ENCODE measurements around the gene PITPNM1.

DNA sequence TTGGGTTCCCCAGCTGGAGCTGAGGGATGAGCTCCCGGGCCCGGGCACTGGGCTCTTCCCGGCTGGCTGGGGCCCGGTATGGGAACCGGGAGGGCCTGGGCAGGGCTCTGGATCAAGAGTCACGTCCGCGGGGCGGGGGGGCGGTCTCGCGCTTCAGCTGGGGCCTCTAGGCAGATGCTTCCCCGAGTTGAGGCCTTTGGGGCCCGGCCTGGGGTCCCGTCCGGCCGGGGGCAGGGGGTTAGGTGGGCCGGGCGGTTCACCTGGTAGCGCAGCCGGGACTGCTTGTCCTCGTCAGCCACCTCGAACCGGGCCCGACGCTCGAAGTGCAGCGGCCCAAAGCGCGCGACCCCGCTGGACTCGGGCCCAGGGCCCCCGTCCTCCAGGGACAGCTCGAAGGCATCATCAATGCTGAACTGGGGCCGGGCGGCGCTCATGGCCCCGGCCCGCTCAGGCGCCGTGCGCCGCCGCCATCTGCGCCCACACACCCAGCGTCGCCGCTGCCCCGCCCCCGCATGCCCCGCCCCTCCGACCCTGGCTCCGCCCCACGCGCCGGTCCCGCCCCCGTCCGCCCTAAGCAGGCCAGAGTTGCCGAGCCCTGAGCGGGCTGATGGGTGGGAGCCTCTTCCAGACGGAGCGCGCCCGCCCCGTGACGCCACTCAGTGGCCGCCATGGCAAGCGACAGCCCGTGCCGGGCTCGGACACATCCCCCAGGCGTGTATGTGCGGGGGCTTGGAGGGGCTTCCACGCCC, 36.2 kb downstream of the PITPNM1 start, which contains the start of gene TMEM134:
- TF ChIP-seq, protein P1, sequence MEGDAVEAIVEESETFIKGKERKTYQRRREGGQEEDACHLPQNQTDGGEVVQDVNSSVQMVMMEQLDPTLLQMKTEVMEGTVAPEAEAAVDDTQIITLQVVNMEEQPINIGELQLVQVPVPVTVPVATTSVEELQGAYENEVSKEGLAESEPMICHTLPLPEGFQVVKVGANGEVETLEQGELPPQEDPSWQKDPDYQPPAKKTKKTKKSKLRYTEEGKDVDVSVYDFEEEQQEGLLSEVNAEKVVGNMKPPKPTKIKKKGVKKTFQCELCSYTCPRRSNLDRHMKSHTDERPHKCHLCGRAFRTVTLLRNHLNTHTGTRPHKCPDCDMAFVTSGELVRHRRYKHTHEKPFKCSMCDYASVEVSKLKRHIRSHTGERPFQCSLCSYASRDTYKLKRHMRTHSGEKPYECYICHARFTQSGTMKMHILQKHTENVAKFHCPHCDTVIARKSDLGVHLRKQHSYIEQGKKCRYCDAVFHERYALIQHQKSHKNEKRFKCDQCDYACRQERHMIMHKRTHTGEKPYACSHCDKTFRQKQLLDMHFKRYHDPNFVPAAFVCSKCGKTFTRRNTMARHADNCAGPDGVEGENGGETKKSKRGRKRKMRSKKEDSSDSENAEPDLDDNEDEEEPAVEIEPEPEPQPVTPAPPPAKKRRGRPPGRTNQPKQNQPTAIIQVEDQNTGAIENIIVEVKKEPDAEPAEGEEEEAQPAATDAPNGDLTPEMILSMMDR (IDR thresholded peaks at IDR 0.05), result peak in 1 of 4 experiments; percentile 41
- no peak for TF ChIP-seq EP300 (IDR thresholded peaks at IDR 0.05)
- TF ChIP-seq POLR2A (IDR thresholded peaks at IDR 0.05), result peak; percentile 74 to 86
- peak; percentile 77 to 97 (median 92) for TF ChIP-seq POLR2AphosphoS5 (IDR thresholded peaks at IDR 0.05)

Measured in sigmoid colon (tissue), 4 donors.